Activated CD4-positive, alpha-beta memory T cell treated with anti-CD3 and anti-CD28 coated beads, Interleukin-2, amount 10 ng/mL, durations not matched to agents 7 days and 5 days (primary cell): Measurements from ENCODE around the gene VDAC2. TPM values are rescaled to one million over a fixed set of nuclear protein-coding genes. Genes with fewer than 3 reads are reported as not detected.

Experiments
- CTCF ChIA-PET: fragments of 350-600 bp; sonication (Branson Sonifier 250); formaldehyde crosslinking; loops from one replicate; lab custom pipeline; 2021; ENCODE audit warnings: antibody characterized with exemption, inconsistent platforms; lab: Charles Lee
- POLR2A ChIA-PET: fragments of 350-600 bp; sonication (Branson Sonifier 250); formaldehyde crosslinking; loops from one replicate; lab custom pipeline; 2021; ENCODE audit warnings: antibody characterized with exemption; lab: Charles Lee
- DNase-seq: peaks from one replicate; pipeline ENCODE4 v3.0.0-alpha.2; 2020
- H3K27ac Mint-ChIP-seq: one replicate; pipeline ENCODE4 v1.8.0; 2021; ENCODE audit warnings: mild to moderate bottlenecking, mixed read lengths
- H3K27me3 Mint-ChIP-seq: one replicate; pipeline ENCODE4 v1.8.0; 2021; ENCODE audit warnings: mixed read lengths
- H3K36me3 Mint-ChIP-seq: one replicate; pipeline ENCODE4 v1.8.0; 2021; ENCODE audit warnings: low read depth, mixed read lengths
- H3K4me1 Mint-ChIP-seq: one replicate; pipeline ENCODE4 v1.8.0; 2021; ENCODE audit warnings: mixed read lengths
- H3K4me3 Mint-ChIP-seq: one replicate; pipeline ENCODE4 v1.8.0; 2021; ENCODE audit warnings: mild to moderate bottlenecking, mixed read lengths
- H3K9me3 Mint-ChIP-seq: one replicate; pipeline ENCODE4 v1.8.0; 2021; ENCODE audit warnings: mixed read lengths
- total RNA-seq, 2 experiments: library from RNA; stranded (reverse); gene quantifications; one replicate each; pipeline ENCODE4 v1.2.3, GENCODE V29; 2021

The VDAC2 gene
- 100 to 1,000 TPM; 128 to 133 TPM for total RNA-seq

- no peaks in the 10 kb centered on the region for H3K27me3 Mint-ChIP-seq
- ChIA-PET CTCF (interaction anchor here (0.8 to 5.2 kb wide), 8 partner anchors 10 to 1218 kb away, joined by 3 to 130 read pairs (median 4); partner anchors contain the start of gene COMTD1), POLR2A (interaction anchor here (0.6 to 5.1 kb wide), 28 partner anchors 7 to 1060 kb away, joined by 3 to 193 read pairs (median 6); partner anchors contain the start of genes ADK, AP3M1, COMTD1 and SAMD8)
- peaks cover 28% of the 10 kb centered on the region for H3K36me3 Mint-ChIP-seq
- H3K9me3 Mint-ChIP-seq: no peaks in the 10 kb centered on the region
- peak within 1 kb of the TSS; percentile 100 for H3K27ac Mint-ChIP-seq
- peak; percentile 94 for DNase-seq
- H3K4me1 Mint-ChIP-seq: peaks cover 42% of the 10 kb centered on the region
- peak within 1 kb of the TSS; percentile 94 for H3K4me3 Mint-ChIP-seq
Observed at GRCh38 chr10:75210282-75211006, at the start of gene VDAC2. Gene VDAC2, plus strand, starts transcription at chr10:75210796. Its CDS starts 363 bp downstream, at chr10:75211159.

- ChIA-PET POLR2A (interaction anchor here (0.7 to 2.2 kb wide), 4 partner anchors 9 to 55 kb away, joined by 3 to 10 read pairs (median 6); partner anchors contain the start of genes SAMD8 and VDAC2), CTCF (interaction anchor here (0.6 to 3.0 kb wide), 4 partner anchors 11 to 136 kb away, joined by 3 to 8 read pairs (median 3); partner anchors contain the start of gene COMTD1)
- no peak for DNase-seq
- H3K36me3 Mint-ChIP-seq: peaks cover 18% of the 10 kb centered on the region
- no peaks in the 10 kb centered on the region for H3K27me3 Mint-ChIP-seq
- no peaks in the 10 kb centered on the region for H3K9me3 Mint-ChIP-seq
- H3K4me3 Mint-ChIP-seq: peak overlapping the region; percentile 5
- H3K27ac Mint-ChIP-seq: peak overlapping the region; percentile 76
- peaks cover 29% of the 10 kb centered on the region for H3K4me1 Mint-ChIP-seq
Observed at GRCh38 chr10:75165684-75166622, 44.6 kb upstream of the VDAC2 start.

GRCh38 chr10:75166623-75166972, 44.0 kb upstream of the VDAC2 start:
- no peaks in the 10 kb centered on the region for H3K9me3 Mint-ChIP-seq
- peak overlapping the region; percentile 76 for H3K27ac Mint-ChIP-seq
- peak overlapping the region; percentile 5 for H3K4me3 Mint-ChIP-seq
- peaks cover 29% of the 10 kb centered on the region for H3K4me1 Mint-ChIP-seq
- no peaks in the 10 kb centered on the region for H3K27me3 Mint-ChIP-seq
- DNase-seq: no peak
- ChIA-PET POLR2A (interaction anchor here (0.7 to 2.2 kb wide), 4 partner anchors 10 to 55 kb away, joined by 3 to 10 read pairs (median 6); partner anchors contain the start of genes SAMD8 and VDAC2), CTCF (interaction anchor here (0.6 to 3.0 kb wide), 3 partner anchors 10 to 136 kb away, joined by 3 to 8 read pairs (median 3); partner anchors contain the start of gene COMTD1)
- H3K36me3 Mint-ChIP-seq: peaks cover 18% of the 10 kb centered on the region

- peaks cover 18% of the 10 kb centered on the region for H3K36me3 Mint-ChIP-seq
- H3K4me1 Mint-ChIP-seq: peaks cover 29% of the 10 kb centered on the region
- H3K27ac Mint-ChIP-seq: no peak overlapping the region
- H3K27me3 Mint-ChIP-seq: no peaks in the 10 kb centered on the region
- ChIA-PET POLR2A (no interaction called here), CTCF (interaction anchor here (3.0 kb wide), 1 partner anchor 68 kb away, joined by 8 read pairs; the partner anchor contains the start of gene COMTD1)
- H3K9me3 Mint-ChIP-seq: no peaks in the 10 kb centered on the region
- no peak overlapping the region for H3K4me3 Mint-ChIP-seq
- DNase-seq: no peak
Observed at GRCh38 chr10:75168275-75168674, 42.3 kb upstream of the VDAC2 start.

GRCh38 chr10:75170215-75170614, 40.4 kb upstream of the VDAC2 start:
- Mint-ChIP-seq H3K4me1 (peaks cover 34% of the 10 kb centered on the region), H3K36me3 (peaks cover 25% of the 10 kb centered on the region)
- POLR2A ChIA-PET: no interaction called here

GRCh38 chr10:75175046-75175445, 35.5 kb upstream of the VDAC2 start:
- no peak for DNase-seq
- Mint-ChIP-seq H3K4me1 (peaks cover 27% of the 10 kb centered on the region), H3K27me3 (no peaks in the 10 kb centered on the region), H3K4me3 (no peak overlapping the region), H3K36me3 (peaks cover 29% of the 10 kb centered on the region), H3K27ac (no peak overlapping the region), H3K9me3 (no peaks in the 10 kb centered on the region)
- POLR2A ChIA-PET: no interaction called here
- CTCF ChIA-PET: no interaction called here

More at GRCh38 chr10:75170215-75170614, 40.4 kb upstream of the VDAC2 start:
- no peaks in the 10 kb centered on the region for H3K9me3 Mint-ChIP-seq
- CTCF ChIA-PET: no interaction called here
- H3K27me3 Mint-ChIP-seq: no peaks in the 10 kb centered on the region
- no peak overlapping the region for H3K27ac Mint-ChIP-seq
- no peak for DNase-seq
- H3K4me3 Mint-ChIP-seq: no peak overlapping the region

- Mint-ChIP-seq H3K36me3 (peaks cover 29% of the 10 kb centered on the region), H3K27ac (no peak overlapping the region), H3K9me3 (no peaks in the 10 kb centered on the region), H3K4me1 (peaks cover 31% of the 10 kb centered on the region), H3K27me3 (no peaks in the 10 kb centered on the region), H3K4me3 (no peak overlapping the region)
- no peak for DNase-seq
- ChIA-PET CTCF (interaction anchor here (2.8 kb wide), 1 partner anchor 12 kb away, joined by 11 read pairs; no protein-coding TSS in a partner anchor), POLR2A (no interaction called here)
Observed at GRCh38 chr10:75176046-75176445, 34.5 kb upstream of the VDAC2 start.

GRCh38 chr10:75176736-75177135, 33.9 kb upstream of the VDAC2 start:
- DNase-seq: no peak
- H3K27me3 Mint-ChIP-seq: no peaks in the 10 kb centered on the region
- ChIA-PET POLR2A (no interaction called here), CTCF (interaction anchor here (0.8 to 2.8 kb wide), 2 partner anchors 10 to 11 kb away, joined by 3 to 11 read pairs; no protein-coding TSS in a partner anchor)
- H3K4me3 Mint-ChIP-seq: no peak overlapping the region
- H3K4me1 Mint-ChIP-seq: peaks cover 35% of the 10 kb centered on the region
- H3K27ac Mint-ChIP-seq: no peak overlapping the region
- H3K36me3 Mint-ChIP-seq: peaks cover 29% of the 10 kb centered on the region
- no peaks in the 10 kb centered on the region for H3K9me3 Mint-ChIP-seq

GRCh38 chr10:75179657-75180177, 30.9 kb upstream of the VDAC2 start:
- CTCF ChIA-PET: interaction anchor here (1.6 to 2.1 kb wide), 2 partner anchors 8 to 55 kb away, joined by 8 to 11 read pairs; partner anchors contain the start of gene COMTD1

GRCh38 chr10:75180592-75180991, 30.0 kb upstream of the VDAC2 start:
- Mint-ChIP-seq H3K4me1 (peaks cover 29% of the 10 kb centered on the region), H3K27ac (no peak overlapping the region), H3K4me3 (no peak overlapping the region), H3K27me3 (no peaks in the 10 kb centered on the region), H3K36me3 (peaks cover 25% of the 10 kb centered on the region), H3K9me3 (no peaks in the 10 kb centered on the region)
- CTCF ChIA-PET: interaction anchor here (2.1 kb wide), 1 partner anchor 54 kb away, joined by 8 read pairs; the partner anchor contains the start of gene COMTD1
- DNase-seq: no peak
- POLR2A ChIA-PET: interaction anchor here (2.2 kb wide), 1 partner anchor 30 kb away, joined by 5 read pairs; the partner anchor contains the start of gene VDAC2

More at GRCh38 chr10:75179657-75180177, 30.9 kb upstream of the VDAC2 start:
- Mint-ChIP-seq H3K4me3 (no peak overlapping the region), H3K36me3 (peaks cover 31% of the 10 kb centered on the region), H3K27me3 (no peaks in the 10 kb centered on the region), H3K9me3 (no peaks in the 10 kb centered on the region), H3K27ac (peak overlapping the region; percentile 26), H3K4me1 (peaks cover 33% of the 10 kb centered on the region)
- DNase-seq: no peak
- POLR2A ChIA-PET: interaction anchor here (1.2 to 1.7 kb wide), 4 partner anchors 9 to 68 kb away, joined by 3 to 6 read pairs (median 4); partner anchors contain the start of gene SAMD8

GRCh38 chr10:75181073-75181472, 29.5 kb upstream of the VDAC2 start:
- H3K27me3 Mint-ChIP-seq: no peaks in the 10 kb centered on the region
- POLR2A ChIA-PET: interaction anchor here (2.2 kb wide), 1 partner anchor 29 kb away, joined by 5 read pairs; the partner anchor contains the start of gene VDAC2
- H3K4me1 Mint-ChIP-seq: peaks cover 29% of the 10 kb centered on the region
- H3K27ac Mint-ChIP-seq: no peak overlapping the region
- CTCF ChIA-PET: interaction anchor here (1.3 kb wide), 1 partner anchor 49 kb away, joined by 3 read pairs; no protein-coding TSS in a partner anchor
- H3K9me3 Mint-ChIP-seq: no peaks in the 10 kb centered on the region
- peaks cover 22% of the 10 kb centered on the region for H3K36me3 Mint-ChIP-seq
- DNase-seq: no peak
- no peak overlapping the region for H3K4me3 Mint-ChIP-seq
